GM13977 (cell line): ENCODE results near the gene FAM3C.
"Not testable (repeated sequence)": the region's sequence is repeated elsewhere in the genome, so short reads cannot be mapped to it uniquely, and the experiment has no call there.

Experiments
- DNase-seq: peaks from one replicate; pipeline ENCODE4 v3.0.0; 2012; ENCODE audit warnings: low spot score
- CTCF ChIP-seq: IDR thresholded peaks from 2 replicates; pipeline ENCODE4 v1.5.1; 2012; ENCODE audit warnings: mild to moderate bottlenecking, control low read depth; ENCODE audit not compliant: insufficient read depth; ENCODE audit errors: extremely low read depth, missing control alignments
- in situ Hi-C: fragments of 300-500 bp; cut with MboI; formaldehyde crosslinking; loops from one replicate; pipeline ENCODE4 v1.12.0; 2022; ENCODE audit warnings: low sequenced_read_pairs, low pct_unique_long_range_greater_than_20kb, mixed read lengths, inconsistent platforms; ENCODE audit not compliant: unreplicated experiment

Gene FAM3C

DNA sequence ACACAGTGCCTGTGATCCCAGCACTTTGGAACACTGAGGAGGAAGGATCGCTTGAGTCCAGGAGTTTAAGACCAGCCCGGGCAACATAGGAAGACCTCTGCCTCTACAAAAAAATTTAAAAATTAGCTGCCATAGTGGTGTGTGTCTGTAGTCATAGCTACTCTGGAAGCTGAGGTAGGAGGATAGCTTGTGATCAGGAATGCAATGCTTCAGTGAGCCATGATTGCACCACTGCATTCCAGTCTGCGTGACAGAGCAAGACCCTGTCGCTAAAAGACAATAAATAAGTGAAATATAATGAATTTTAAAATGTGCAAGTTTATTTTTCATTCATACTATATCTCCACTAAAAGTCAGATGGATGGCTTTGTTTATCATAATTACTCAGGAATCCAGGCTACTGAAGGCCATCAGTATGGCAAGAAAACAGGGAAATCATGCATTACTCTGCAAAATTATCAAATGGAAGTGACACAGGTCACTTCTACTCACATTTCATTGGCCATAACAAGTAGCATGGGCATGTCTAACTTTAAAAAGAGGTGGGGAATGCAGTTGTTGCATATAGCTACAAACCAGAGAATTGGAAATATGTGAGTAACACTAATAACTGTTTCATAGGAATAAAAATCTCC, 32.9 kb upstream of the FAM3C start:
- in situ Hi-C loops, result no loop called here
- no peak for TF ChIP-seq CTCF
- DNase-seq, result no peak

- in situ Hi-C loops, result not testable (repeated sequence)
Observed at GRCh38 chr7:121421743-121422142, 25.6 kb upstream of the FAM3C start.

GRCh38 chr7:121420976-121421375, 24.9 kb upstream of the FAM3C start:
- no peak for DNase-seq
- TF ChIP-seq CTCF, result no peak

More at GRCh38 chr7:121421743-121422142, 25.6 kb upstream of the FAM3C start:
- not testable (repeated sequence) for DNase-seq

GRCh38 chr7:121419201-121420148, 23.4 kb upstream of the FAM3C start:
- in situ Hi-C loops, result no loop called here
- TF ChIP-seq CTCF, result no peak
- no peak for DNase-seq

More at GRCh38 chr7:121420976-121421375, 24.9 kb upstream of the FAM3C start:
- in situ Hi-C loops, result no loop called here

DNA sequence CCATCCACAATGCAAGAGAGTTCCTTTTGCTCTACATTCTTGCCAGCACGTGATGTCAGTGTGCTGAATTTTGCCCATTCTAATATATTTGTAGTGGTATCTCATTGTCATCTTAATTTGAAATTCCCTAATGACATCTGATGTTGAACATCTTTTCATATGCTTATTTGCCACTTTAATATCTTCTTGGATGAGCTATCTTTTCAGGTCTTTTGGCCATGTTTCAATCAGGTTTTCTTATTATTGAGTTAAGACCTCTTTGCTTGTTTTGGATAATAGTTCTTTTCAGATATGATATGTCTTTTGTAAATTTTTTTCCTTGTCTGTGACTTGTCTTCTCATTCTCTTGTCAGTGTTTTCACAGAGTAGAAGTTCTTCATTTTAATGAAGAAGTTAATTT, 20.4 kb upstream of the FAM3C start:
- TF ChIP-seq CTCF, result no peak
- no peak for DNase-seq
- in situ Hi-C loops, result no loop called here

- TF ChIP-seq CTCF, result no peak
- in situ Hi-C loops, result no loop called here
- no peak for DNase-seq
Observed at GRCh38 chr7:121414436-121414835, 18.3 kb upstream of the FAM3C start.

GRCh38 chr7:121411597-121411979, 15.5 kb upstream of the FAM3C start:
- DNase-seq, result no peak
- no peak for TF ChIP-seq CTCF
- in situ Hi-C loops, result no loop called here
